Neural crest cell (in vitro differentiated cells): ENCODE data around the gene MVK. TPM values are rescaled to one million over a fixed set of nuclear protein-coding genes. Genes with fewer than 3 reads are reported as not detected.
A peak's percentile ranks its signal among the peaks of the same experiment; 100 is the strongest.

Source experiments
- DNase-seq: peaks from one replicate; pipeline ENCODE4 v3.0.0; 2021; ENCODE audit warnings: low read depth, mixed read lengths, low spot score
- H3K27ac Mint-ChIP-seq: one replicate; pipeline ENCODE4 v1.8.0; 2021; ENCODE audit warnings: mild to moderate bottlenecking, mixed read lengths; ENCODE audit not compliant: unreplicated experiment
- H3K27me3 Mint-ChIP-seq: 2 replicates; pipeline ENCODE4 v1.8.0; 2021; ENCODE audit warnings: low read depth, mild to moderate bottlenecking, mixed read lengths
- H3K36me3 Mint-ChIP-seq: 2 replicates; pipeline ENCODE4 v1.8.0; 2021; ENCODE audit warnings: low read depth, mild to moderate bottlenecking, mixed read lengths
- H3K4me1 Mint-ChIP-seq: 2 replicates; pipeline ENCODE4 v1.8.0; 2021; ENCODE audit warnings: mixed read lengths
- H3K4me3 Mint-ChIP-seq: one replicate; pipeline ENCODE4 v1.8.0; 2021; ENCODE audit warnings: mild to moderate bottlenecking, mixed read lengths
- H3K9me3 Mint-ChIP-seq: 2 replicates; pipeline ENCODE4 v1.8.0; 2021; ENCODE audit warnings: mixed read lengths
- CTCF ChIP-seq: fragments of 200-600 bp; sonication (generic); conservative IDR thresholded peaks from 2 replicates; pipeline ENCODE4 v1.5.0; 2021; ENCODE audit warnings: antibody characterized with exemption, mild to moderate bottlenecking
- total RNA-seq: library from RNA; stranded (reverse); gene quantifications from 2 replicates; pipeline ENCODE4 v1.2.1, GENCODE V29; 2021

The MVK gene
- total RNA-seq, 1 donor from 2014 or later: 59.3 TPM

- DNase-seq: no peak
- no peak for TF ChIP-seq CTCF
- Mint-ChIP-seq H3K9me3 (no peaks in the 10 kb centered on the region), H3K36me3 (no peaks in the 10 kb centered on the region), H3K27ac (no peak overlapping the region), H3K4me3 (no peak overlapping the region), H3K27me3 (peaks cover 9% of the 10 kb centered on the region), H3K4me1 (peaks cover 19% of the 10 kb centered on the region)
Observed at GRCh38 chr12:109621211-109621694, 47.7 kb downstream of the MVK start.

- no peak for TF ChIP-seq CTCF
- DNase-seq: no peak
- no peaks in the 10 kb centered on the region for H3K9me3 Mint-ChIP-seq
- H3K4me1 Mint-ChIP-seq: peaks cover 26% of the 10 kb centered on the region
- H3K27me3 Mint-ChIP-seq: peaks cover 3% of the 10 kb centered on the region
- H3K27ac Mint-ChIP-seq: no peak overlapping the region
- H3K4me3 Mint-ChIP-seq: no peak overlapping the region
- H3K36me3 Mint-ChIP-seq: no peaks in the 10 kb centered on the region
Observed at GRCh38 chr12:109621901-109622364, 48.3 kb downstream of the MVK start.

- H3K4me1 Mint-ChIP-seq: peaks cover 27% of the 10 kb centered on the region
- peaks cover 6% of the 10 kb centered on the region for H3K27me3 Mint-ChIP-seq
- no peak for TF ChIP-seq CTCF
- H3K4me3 Mint-ChIP-seq: no peak overlapping the region
- no peaks in the 10 kb centered on the region for H3K36me3 Mint-ChIP-seq
- H3K27ac Mint-ChIP-seq: no peak overlapping the region
- DNase-seq: no peak
- no peaks in the 10 kb centered on the region for H3K9me3 Mint-ChIP-seq
Observed at GRCh38 chr12:109624467-109624866, 50.9 kb downstream of the MVK start.

- H3K27ac Mint-ChIP-seq: peak overlapping the region; percentile 64
- no peaks in the 10 kb centered on the region for H3K36me3 Mint-ChIP-seq
- peaks cover 27% of the 10 kb centered on the region for H3K4me1 Mint-ChIP-seq
- no peak for TF ChIP-seq CTCF
- DNase-seq: no peak
- no peaks in the 10 kb centered on the region for H3K9me3 Mint-ChIP-seq
- peaks cover 7% of the 10 kb centered on the region for H3K27me3 Mint-ChIP-seq
- no peak overlapping the region for H3K4me3 Mint-ChIP-seq
Observed at GRCh38 chr12:109625131-109625559, 51.6 kb downstream of the MVK start.

DNA sequence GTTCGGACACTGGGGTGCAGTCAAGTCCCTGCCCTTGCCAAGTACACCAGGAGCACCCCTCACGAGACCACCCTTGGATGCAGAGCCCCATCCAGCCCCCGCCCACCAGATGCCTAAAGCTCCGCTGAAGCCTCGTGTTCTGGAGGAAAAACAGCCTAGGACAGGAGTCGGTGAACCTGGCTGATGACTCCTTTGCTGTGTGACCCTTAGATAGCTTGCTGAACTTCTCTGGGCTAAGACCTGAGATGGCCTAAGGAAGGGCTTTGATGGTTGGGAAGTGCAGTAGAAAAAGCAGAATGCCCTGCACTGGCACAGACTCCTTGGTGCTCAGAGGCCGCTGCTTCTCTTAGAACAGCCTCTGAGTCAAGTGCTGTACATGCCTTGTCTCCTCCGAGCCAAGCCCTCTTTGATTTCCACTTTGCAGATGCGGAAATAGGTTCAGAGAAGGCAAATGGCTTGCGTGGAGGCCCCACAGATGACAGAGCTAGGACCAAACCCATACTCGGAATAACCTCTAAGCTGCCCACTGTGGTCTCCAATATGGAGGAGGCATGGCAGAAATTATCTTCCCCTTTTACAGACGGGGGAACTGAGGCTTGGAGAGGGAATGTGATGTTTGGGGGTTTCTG lies 52.3 kb downstream of the MVK start:
- H3K4me3 Mint-ChIP-seq: no peak overlapping the region
- no peaks in the 10 kb centered on the region for H3K9me3 Mint-ChIP-seq
- DNase-seq: no peak
- H3K4me1 Mint-ChIP-seq: peaks cover 26% of the 10 kb centered on the region
- no peak for TF ChIP-seq CTCF
- no peaks in the 10 kb centered on the region for H3K36me3 Mint-ChIP-seq
- no peak overlapping the region for H3K27ac Mint-ChIP-seq
- H3K27me3 Mint-ChIP-seq: peaks cover 10% of the 10 kb centered on the region
